Fibroblast of pulmonary artery (primary cell): ENCODE results near the gene TBX15.

ENCODE experiments used
- DNase-seq: peaks from one replicate; pipeline ENCODE4 v3.0.0-alpha.2; 2010; ENCODE audit warnings: low read depth
- H3K4me3 ChIP-seq: replicated peaks from 2 replicates; pipeline ENCODE4 v1.5.1; 2011; ENCODE audit warnings: low read depth, mild to moderate bottlenecking, control low read depth, low read length, moderate library complexity
- TF ChIP-seq, protein P1 (sequence below): IDR thresholded peaks from 2 replicates; pipeline ENCODE4 v1.5.1; 2011; ENCODE audit warnings: mild to moderate bottlenecking, control low read depth, low read length, inconsistent platforms; ENCODE audit errors: missing control alignments

TBX15 gene

DNA sequence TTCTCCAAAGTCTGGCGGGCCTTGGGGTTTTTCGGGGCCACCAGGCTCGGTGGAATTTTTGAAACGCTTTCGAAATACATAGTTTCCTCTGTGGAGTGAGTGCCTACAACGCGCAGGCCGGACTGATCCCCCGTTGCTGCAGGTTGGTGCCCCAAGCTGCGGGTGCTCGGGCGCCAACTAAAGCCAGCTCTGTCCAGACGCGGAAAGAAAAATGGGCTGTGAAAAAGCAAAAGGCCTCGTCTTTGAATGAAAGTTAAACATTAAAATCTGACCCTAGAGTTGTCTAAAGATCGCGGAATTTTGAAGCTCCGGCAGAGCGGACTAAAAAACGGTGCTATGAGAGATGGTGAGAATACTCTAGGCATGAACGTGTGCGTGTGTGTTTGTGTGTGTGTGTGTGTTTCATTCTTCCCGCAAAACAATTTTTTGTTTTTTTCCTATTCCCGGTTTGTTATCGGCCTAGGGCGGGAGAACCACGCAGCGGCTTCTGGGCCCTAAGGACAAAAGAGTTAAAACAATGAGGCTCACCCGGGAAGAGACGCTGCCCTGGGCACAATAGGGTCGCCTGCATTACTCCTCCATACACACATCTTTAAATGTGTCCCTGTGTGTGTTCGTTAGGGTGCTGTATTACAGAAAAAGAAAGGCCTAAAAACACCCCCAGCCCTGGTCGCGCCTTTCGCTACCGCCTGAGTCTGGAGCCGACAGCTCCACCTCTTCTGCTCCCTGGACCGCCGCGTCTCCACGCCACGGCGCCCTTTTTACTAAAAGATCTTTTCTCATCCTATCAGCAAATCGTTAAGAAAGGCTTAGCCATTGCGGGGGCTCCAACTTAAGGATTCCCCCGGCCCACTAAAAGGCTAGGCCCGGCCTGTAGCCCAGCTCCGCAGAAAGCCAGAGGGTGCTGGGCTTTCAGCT is 3.2 kb downstream of the TBX15 start:
- TF ChIP-seq, protein P1, sequence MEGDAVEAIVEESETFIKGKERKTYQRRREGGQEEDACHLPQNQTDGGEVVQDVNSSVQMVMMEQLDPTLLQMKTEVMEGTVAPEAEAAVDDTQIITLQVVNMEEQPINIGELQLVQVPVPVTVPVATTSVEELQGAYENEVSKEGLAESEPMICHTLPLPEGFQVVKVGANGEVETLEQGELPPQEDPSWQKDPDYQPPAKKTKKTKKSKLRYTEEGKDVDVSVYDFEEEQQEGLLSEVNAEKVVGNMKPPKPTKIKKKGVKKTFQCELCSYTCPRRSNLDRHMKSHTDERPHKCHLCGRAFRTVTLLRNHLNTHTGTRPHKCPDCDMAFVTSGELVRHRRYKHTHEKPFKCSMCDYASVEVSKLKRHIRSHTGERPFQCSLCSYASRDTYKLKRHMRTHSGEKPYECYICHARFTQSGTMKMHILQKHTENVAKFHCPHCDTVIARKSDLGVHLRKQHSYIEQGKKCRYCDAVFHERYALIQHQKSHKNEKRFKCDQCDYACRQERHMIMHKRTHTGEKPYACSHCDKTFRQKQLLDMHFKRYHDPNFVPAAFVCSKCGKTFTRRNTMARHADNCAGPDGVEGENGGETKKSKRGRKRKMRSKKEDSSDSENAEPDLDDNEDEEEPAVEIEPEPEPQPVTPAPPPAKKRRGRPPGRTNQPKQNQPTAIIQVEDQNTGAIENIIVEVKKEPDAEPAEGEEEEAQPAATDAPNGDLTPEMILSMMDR: no peak
- no peak for DNase-seq
- no peak overlapping the region for H3K4me3 ChIP-seq

DNA sequence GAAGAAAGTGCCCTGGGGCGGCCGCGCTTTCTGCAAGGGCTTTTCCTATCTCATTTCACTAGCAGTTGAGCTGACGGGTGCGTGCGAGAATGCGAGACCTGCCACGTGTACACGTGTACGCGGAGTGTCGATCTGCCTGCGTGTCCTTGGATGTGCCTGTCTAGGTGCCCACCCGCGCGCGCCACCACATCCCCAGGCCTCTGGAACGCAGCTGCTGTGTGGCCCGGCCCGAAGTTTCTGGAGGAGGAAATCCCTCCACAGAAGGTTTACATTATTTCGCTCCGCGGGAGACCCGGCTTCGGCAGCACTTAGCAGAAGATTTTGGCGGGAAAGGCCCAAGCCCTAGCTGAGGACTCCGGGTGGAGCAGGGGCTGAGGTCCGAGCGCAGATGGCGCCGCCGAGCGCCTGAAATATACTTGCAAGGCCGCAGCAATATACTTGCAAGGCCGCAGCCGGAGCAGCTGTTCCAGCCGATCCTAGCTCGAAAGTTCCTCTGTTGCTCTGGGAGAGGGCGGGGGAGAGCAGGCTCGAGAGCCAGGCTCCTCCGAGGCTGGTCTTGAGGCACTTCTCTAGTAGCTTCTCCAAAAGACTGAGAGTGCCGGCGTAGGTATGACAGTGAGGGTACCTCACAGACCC is 3.9 kb downstream of the TBX15 start:
- no peak for DNase-seq
- TF ChIP-seq, protein P1: no peak
- H3K4me3 ChIP-seq: no peak overlapping the region

DNA sequence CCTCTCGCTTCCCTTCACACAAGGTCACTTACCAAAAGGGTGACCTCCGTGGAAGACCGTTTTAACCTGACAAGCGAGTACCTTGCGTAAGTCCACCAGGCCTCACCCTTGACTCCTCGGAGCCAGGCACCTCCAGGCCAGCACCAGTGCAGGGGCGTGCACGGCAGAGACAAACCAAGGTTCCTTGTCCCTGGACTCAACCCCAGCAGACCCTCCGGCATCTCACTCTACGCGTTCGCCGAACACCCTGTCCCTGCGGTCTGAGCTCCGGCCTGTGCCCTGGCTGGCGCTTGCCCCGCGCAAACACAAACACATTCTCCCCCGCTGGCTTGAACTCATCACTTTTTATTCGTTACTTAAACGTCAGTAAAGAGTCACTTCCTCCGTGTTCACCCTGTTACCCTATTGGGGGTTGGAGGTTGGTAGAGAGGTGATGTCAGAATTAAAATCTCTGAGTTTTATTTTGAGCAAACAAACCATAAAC is 4.5 kb downstream of the TBX15 start:
- DNase-seq: no peak
- no peak overlapping the region for H3K4me3 ChIP-seq
- TF ChIP-seq, protein P1: no peak

DNA sequence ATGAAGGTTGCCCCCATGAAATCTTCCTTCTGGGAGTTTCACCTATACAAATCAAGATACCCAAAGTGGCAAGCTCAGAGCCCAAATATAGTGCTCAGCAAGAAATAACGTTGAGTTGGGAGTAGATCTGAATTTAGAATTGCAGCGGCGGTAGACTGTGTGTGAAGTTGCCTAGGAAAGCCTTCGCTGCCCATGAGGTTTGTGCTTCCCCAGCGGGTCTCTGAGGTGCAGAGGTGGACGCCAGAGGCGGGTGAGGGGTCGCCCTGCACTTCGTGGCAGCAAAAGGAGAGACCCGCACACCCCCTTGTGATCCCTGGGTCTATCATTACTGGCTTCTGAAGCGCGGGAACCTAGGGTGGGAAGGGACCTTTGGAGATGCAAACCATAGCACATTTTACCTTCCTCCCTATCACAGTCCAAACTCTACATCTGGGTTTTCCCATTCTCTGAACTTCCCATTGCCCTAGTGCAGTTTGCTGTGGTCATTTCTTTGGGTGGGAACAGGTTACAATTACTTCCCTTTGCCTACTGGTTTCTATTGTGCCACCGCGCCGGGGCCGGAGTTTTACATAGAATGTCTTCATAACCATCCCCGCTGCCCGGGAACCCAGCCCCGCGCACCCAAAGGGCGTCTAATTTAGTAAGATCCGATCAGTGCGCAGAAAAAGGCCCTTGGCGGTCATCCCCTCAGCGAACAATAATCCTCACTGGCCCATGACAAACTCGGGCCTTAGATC is 5.2 kb downstream of the TBX15 start:
- TF ChIP-seq, protein P1: no peak
- DNase-seq: no peak
- H3K4me3 ChIP-seq: no peak overlapping the region

DNA sequence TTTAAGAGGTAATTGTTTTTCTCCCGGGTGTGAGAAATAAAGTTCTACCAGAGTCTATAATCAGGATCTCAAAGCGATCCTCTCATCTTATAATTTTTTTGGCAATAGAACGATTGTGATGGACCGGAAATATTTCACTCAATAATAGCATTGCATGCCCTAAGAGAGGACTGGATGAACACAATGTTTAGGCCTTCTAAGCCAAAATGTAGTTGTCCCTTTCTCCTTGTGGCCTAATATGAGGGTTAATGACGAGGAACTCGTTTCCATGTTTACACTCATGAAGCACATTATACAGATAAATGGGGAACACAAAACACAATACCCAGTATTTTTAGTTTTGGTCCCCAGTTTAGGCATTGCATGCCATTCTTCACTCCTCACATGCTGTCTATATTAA is 5.9 kb downstream of the TBX15 start:
- no peak overlapping the region for H3K4me3 ChIP-seq
- TF ChIP-seq, protein P1: no peak
- DNase-seq: no peak

DNA sequence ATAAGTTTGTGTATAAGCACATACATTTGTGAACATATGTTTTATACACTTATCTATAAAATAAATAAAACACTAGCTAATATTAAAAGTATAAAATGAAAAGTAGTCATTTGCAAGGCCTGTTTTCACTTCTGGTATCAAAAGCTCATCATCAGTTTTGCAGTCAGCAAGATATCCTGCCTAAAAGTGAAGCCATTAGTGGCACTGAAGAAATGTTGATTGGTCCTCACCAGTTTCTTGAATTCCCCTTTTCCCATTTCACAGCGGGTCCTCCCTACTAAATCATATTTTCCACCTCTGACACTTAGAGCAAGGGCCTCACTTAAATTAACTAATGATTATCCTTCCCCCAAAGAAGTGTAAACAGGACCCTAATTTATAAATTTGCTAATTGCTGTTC is 6.7 kb downstream of the TBX15 start:
- no peak for DNase-seq
- no peak overlapping the region for H3K4me3 ChIP-seq
- TF ChIP-seq, protein P1: no peak
